Measurements from ENCODE around the gene PTPRN2.

DNA sequence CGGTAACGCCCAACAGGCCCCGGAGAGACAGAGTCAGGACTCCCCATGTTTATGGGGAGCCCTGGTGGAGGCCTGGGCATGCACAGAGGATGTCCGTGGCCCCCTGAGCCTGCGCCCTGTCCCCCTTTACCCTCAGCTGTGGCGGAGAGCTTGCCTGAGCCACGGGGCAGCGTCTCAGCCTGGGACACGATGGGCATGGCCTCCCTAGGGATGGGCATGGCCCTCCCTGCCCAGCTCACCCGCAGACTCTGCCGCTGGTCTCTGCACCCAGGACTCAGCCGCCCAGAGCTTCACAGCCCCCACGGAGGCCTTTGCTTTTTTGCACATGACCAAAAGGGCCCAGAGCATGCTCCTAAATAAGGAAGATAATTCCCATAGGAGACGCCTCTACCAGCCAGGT lies 394.2 kb downstream of the PTPRN2 start:
- TF ChIP-seq CTCF (conservative IDR thresholded peaks at IDR 0.05; ENCODE audit: low read depth, low read length) (no peak), EZH2 (IDR thresholded peaks at IDR 0.05; ENCODE audit: borderline replicate concordance, low read depth, low read length, poor library complexity, severe bottlenecking) (no peak)

Measured in A673 (cell line).